ENCODE measurements around the gene LRIG1.

The LRIG1 gene

GRCh38 chr3:66372681-66373350, 128.0 kb downstream of the LRIG1 start:
- no peaks in the 10 kb centered on the region for H3K4me1 ChIP-seq (ENCODE audit: insufficient read depth, low read length)
- H3K27ac ChIP-seq (ENCODE audit: low read depth, low read length) = no peak overlapping the region
- H3K9ac ChIP-seq (ENCODE audit: low read depth, low read length) = no peak overlapping the region
- H3K4me3 ChIP-seq (ENCODE audit: low read length) = no peak overlapping the region
- H3K27me3 ChIP-seq (ENCODE audit: insufficient read depth, low read length) = no peaks in the 10 kb centered on the region
- peaks cover 28% of the 10 kb centered on the region for H3K36me3 ChIP-seq (ENCODE audit: insufficient read depth, low read length)
- 82% methylated on average over 18 of the region's 18 CpGs for WGBS
- no peaks in the 10 kb centered on the region for H3K9me3 ChIP-seq (ENCODE audit: insufficient read depth, low read depth, low read length)

- Histone ChIP-seq H3K4me1 (ENCODE audit: insufficient read depth, low read length) (peaks cover 7% of the 10 kb centered on the region), H3K9ac (ENCODE audit: low read depth, low read length) (no peak overlapping the region), H3K4me3 (ENCODE audit: low read length) (no peak overlapping the region), H3K9me3 (ENCODE audit: insufficient read depth, low read depth, low read length) (no peaks in the 10 kb centered on the region), H3K36me3 (ENCODE audit: insufficient read depth, low read length) (peaks cover 14% of the 10 kb centered on the region), H3K27me3 (ENCODE audit: insufficient read depth, low read length) (no peaks in the 10 kb centered on the region), H3K27ac (ENCODE audit: low read depth, low read length) (no peak overlapping the region)
- WGBS = 89% methylated on average over 7 of the region's 7 CpGs
These were observed 129.4 kb downstream of the LRIG1 start for GRCh38 chr3:66371432-66371831.

- peaks cover 18% of the 10 kb centered on the region for H3K4me1 ChIP-seq (ENCODE audit: insufficient read depth, low read length)
- 92% methylated on average over 7 of the region's 7 CpGs for WGBS
- no peak overlapping the region for H3K4me3 ChIP-seq (ENCODE audit: low read length)
- H3K27me3 ChIP-seq (ENCODE audit: insufficient read depth, low read length) = no peaks in the 10 kb centered on the region
- peaks cover 3% of the 10 kb centered on the region for H3K36me3 ChIP-seq (ENCODE audit: insufficient read depth, low read length)
- no peak overlapping the region for H3K27ac ChIP-seq (ENCODE audit: low read depth, low read length)
- H3K9me3 ChIP-seq (ENCODE audit: insufficient read depth, low read depth, low read length) = no peaks in the 10 kb centered on the region
- no peak overlapping the region for H3K9ac ChIP-seq (ENCODE audit: low read depth, low read length)
These were observed 130.6 kb downstream of the LRIG1 start for GRCh38 chr3:66370179-66370578.

- Histone ChIP-seq H3K27me3 (ENCODE audit: insufficient read depth, low read length) (no peaks in the 10 kb centered on the region), H3K9me3 (ENCODE audit: insufficient read depth, low read depth, low read length) (no peaks in the 10 kb centered on the region), H3K4me3 (ENCODE audit: low read length) (no peak overlapping the region), H3K36me3 (ENCODE audit: insufficient read depth, low read length) (no peaks in the 10 kb centered on the region; the same call in 1 of the 2 replicates), H3K27ac (ENCODE audit: low read depth, low read length) (no peak overlapping the region), H3K9ac (ENCODE audit: low read depth, low read length) (no peak overlapping the region), H3K4me1 (ENCODE audit: insufficient read depth, low read length) (peaks cover 22% of the 10 kb centered on the region)
- 93% methylated on average over 2 of the region's 3 CpGs for WGBS
These were observed 132.8 kb downstream of the LRIG1 start for GRCh38 chr3:66367979-66368378.

- peaks cover 22% of the 10 kb centered on the region for H3K4me1 ChIP-seq (ENCODE audit: insufficient read depth, low read length)
- H3K4me3 ChIP-seq (ENCODE audit: low read length) = no peak overlapping the region
- H3K9me3 ChIP-seq (ENCODE audit: insufficient read depth, low read depth, low read length) = no peaks in the 10 kb centered on the region
- H3K36me3 ChIP-seq (ENCODE audit: insufficient read depth, low read length) = no peaks in the 10 kb centered on the region; the same call in 1 of the 2 replicates
- no peak overlapping the region for H3K9ac ChIP-seq (ENCODE audit: low read depth, low read length)
- 92% methylated on average over 7 of the region's 7 CpGs for WGBS
- H3K27me3 ChIP-seq (ENCODE audit: insufficient read depth, low read length) = no peaks in the 10 kb centered on the region
- H3K27ac ChIP-seq (ENCODE audit: low read depth, low read length) = no peak overlapping the region
These were observed 134.1 kb downstream of the LRIG1 start for GRCh38 chr3:66366747-66367146.

- Histone ChIP-seq H3K27me3 (ENCODE audit: insufficient read depth, low read length) (no peaks in the 10 kb centered on the region), H3K9me3 (ENCODE audit: insufficient read depth, low read depth, low read length) (no peaks in the 10 kb centered on the region), H3K9ac (ENCODE audit: low read depth, low read length) (no peak overlapping the region), H3K4me3 (ENCODE audit: low read length) (no peak overlapping the region), H3K36me3 (ENCODE audit: insufficient read depth, low read length) (no peaks in the 10 kb centered on the region; the same call in 1 of the 2 replicates), H3K27ac (ENCODE audit: low read depth, low read length) (no peak overlapping the region), H3K4me1 (ENCODE audit: insufficient read depth, low read length) (peaks cover 22% of the 10 kb centered on the region)
- WGBS = 96% methylated on average over 4 of the region's 5 CpGs
These were observed 135.7 kb downstream of the LRIG1 start for GRCh38 chr3:66365080-66365479.

GRCh38 chr3:66363148-66363547, 137.7 kb downstream of the LRIG1 start:
- Histone ChIP-seq H3K27ac (ENCODE audit: low read depth, low read length) (no peak overlapping the region), H3K4me3 (ENCODE audit: low read length) (no peak overlapping the region), H3K9me3 (ENCODE audit: insufficient read depth, low read depth, low read length) (no peaks in the 10 kb centered on the region), H3K4me1 (ENCODE audit: insufficient read depth, low read length) (peaks cover 22% of the 10 kb centered on the region), H3K36me3 (ENCODE audit: insufficient read depth, low read length) (no peaks in the 10 kb centered on the region), H3K9ac (ENCODE audit: low read depth, low read length) (no peak overlapping the region), H3K27me3 (ENCODE audit: insufficient read depth, low read length) (no peaks in the 10 kb centered on the region)
- 93% methylated on average over 6 of the region's 6 CpGs for WGBS

GRCh38 chr3:66362541-66362941, 138.3 kb downstream of the LRIG1 start:
- 96% methylated on average over 3 of the region's 3 CpGs for WGBS
- no peaks in the 10 kb centered on the region for H3K9me3 ChIP-seq (ENCODE audit: insufficient read depth, low read depth, low read length)
- no peak overlapping the region for H3K27ac ChIP-seq (ENCODE audit: low read depth, low read length)
- H3K4me3 ChIP-seq (ENCODE audit: low read length) = no peak overlapping the region
- no peaks in the 10 kb centered on the region for H3K27me3 ChIP-seq (ENCODE audit: insufficient read depth, low read length)
- H3K9ac ChIP-seq (ENCODE audit: low read depth, low read length) = no peak overlapping the region
- H3K36me3 ChIP-seq (ENCODE audit: insufficient read depth, low read length) = no peaks in the 10 kb centered on the region
- peaks cover 22% of the 10 kb centered on the region for H3K4me1 ChIP-seq (ENCODE audit: insufficient read depth, low read length)

GRCh38 chr3:66361356-66361755, 139.5 kb downstream of the LRIG1 start:
- Histone ChIP-seq H3K4me3 (ENCODE audit: low read length) (no peak overlapping the region), H3K27me3 (ENCODE audit: insufficient read depth, low read length) (no peaks in the 10 kb centered on the region), H3K36me3 (ENCODE audit: insufficient read depth, low read length) (no peaks in the 10 kb centered on the region), H3K9me3 (ENCODE audit: insufficient read depth, low read depth, low read length) (no peaks in the 10 kb centered on the region), H3K4me1 (ENCODE audit: insufficient read depth, low read length) (peaks cover 14% of the 10 kb centered on the region), H3K9ac (ENCODE audit: low read depth, low read length) (no peak overlapping the region), H3K27ac (ENCODE audit: low read depth, low read length) (no peak overlapping the region)
- WGBS = 96% methylated on average over 5 of the region's 5 CpGs

GRCh38 chr3:66355997-66356396, 144.8 kb downstream of the LRIG1 start:
- Histone ChIP-seq H3K27ac (ENCODE audit: low read depth, low read length) (no peak overlapping the region), H3K4me3 (ENCODE audit: low read length) (no peak overlapping the region), H3K9me3 (ENCODE audit: insufficient read depth, low read depth, low read length) (no peaks in the 10 kb centered on the region), H3K27me3 (ENCODE audit: insufficient read depth, low read length) (no peaks in the 10 kb centered on the region), H3K9ac (ENCODE audit: low read depth, low read length) (no peak overlapping the region), H3K36me3 (ENCODE audit: insufficient read depth, low read length) (no peaks in the 10 kb centered on the region), H3K4me1 (ENCODE audit: insufficient read depth, low read length) (0 out of 2 replicates have a peak, but pooled peaks cover 5% of the 10 kb centered on the region)
- WGBS = 75% methylated on average over 1 of the region's 1 CpG

GRCh38 chr3:66355394-66355793, 145.4 kb downstream of the LRIG1 start:
- 96% methylated on average over 3 of the region's 3 CpGs for WGBS

GRCh38 chr3:66354001-66354400, 146.8 kb downstream of the LRIG1 start:
- H3K36me3 ChIP-seq (ENCODE audit: insufficient read depth, low read length) = no peaks in the 10 kb centered on the region
- 83% methylated on average over 1 of the region's 2 CpGs for WGBS
- H3K27ac ChIP-seq (ENCODE audit: low read depth, low read length) = no peak overlapping the region
- 0 out of 2 replicates have a peak, but pooled peaks cover 5% of the 10 kb centered on the region for H3K4me1 ChIP-seq (ENCODE audit: insufficient read depth, low read length)
- no peak overlapping the region for H3K9ac ChIP-seq (ENCODE audit: low read depth, low read length)
- H3K4me3 ChIP-seq (ENCODE audit: low read length) = no peak overlapping the region
- no peaks in the 10 kb centered on the region for H3K27me3 ChIP-seq (ENCODE audit: insufficient read depth, low read length)
- no peaks in the 10 kb centered on the region for H3K9me3 ChIP-seq (ENCODE audit: insufficient read depth, low read depth, low read length)

More at GRCh38 chr3:66355394-66355793, 145.4 kb downstream of the LRIG1 start:
- Histone ChIP-seq H3K27ac (ENCODE audit: low read depth, low read length) (no peak overlapping the region), H3K9me3 (ENCODE audit: insufficient read depth, low read depth, low read length) (no peaks in the 10 kb centered on the region), H3K9ac (ENCODE audit: low read depth, low read length) (no peak overlapping the region), H3K4me3 (ENCODE audit: low read length) (no peak overlapping the region), H3K27me3 (ENCODE audit: insufficient read depth, low read length) (no peaks in the 10 kb centered on the region), H3K4me1 (ENCODE audit: insufficient read depth, low read length) (0 out of 2 replicates have a peak, but pooled peaks cover 5% of the 10 kb centered on the region), H3K36me3 (ENCODE audit: insufficient read depth, low read length) (no peaks in the 10 kb centered on the region)
